SJSA1 (cell line): ENCODE results near the gene PVR. TPM values are rescaled to one million over a fixed set of nuclear protein-coding genes. Genes with fewer than 3 reads are reported as not detected.
A peak's percentile ranks its signal among the peaks of the same experiment; 100 is the strongest.
"Not testable (repeated sequence)": the region's sequence is repeated elsewhere in the genome, so short reads cannot be mapped to it uniquely, and the experiment has no call there.

ENCODE experiments used
- DNase-seq, 2 experiments: peaks; one replicate each; pipeline ENCODE4 v3.0.0-alpha.2; 2015 to 2020; ENCODE audit warnings: low spot score in 2 of 2, low read depth in 1 of 2
- H3K27ac ChIP-seq: fragments of 250-450 bp; sonication (Bioruptor Pico); 2 replicates; pipeline ENCODE4 v1.5.1; 2020; ENCODE audit warnings: mild to moderate bottlenecking, moderate library complexity
- H3K27me3 ChIP-seq: fragments of 250-450 bp; sonication (Bioruptor Pico); replicated peaks from 2 replicates; pipeline ENCODE4 v1.5.1; 2020; ENCODE audit warnings: mild to moderate bottlenecking, moderate library complexity
- H3K36me3 ChIP-seq: fragments of 250-450 bp; sonication (Bioruptor Pico); 2 replicates; pipeline ENCODE4 v1.5.1; 2020; ENCODE audit warnings: mild to moderate bottlenecking
- H3K4me1 ChIP-seq: fragments of 250-450 bp; sonication (Bioruptor Pico); replicated peaks from 2 replicates; pipeline ENCODE4 v1.6.1; 2021; ENCODE audit warnings: mild to moderate bottlenecking
- H3K4me3 ChIP-seq: fragments of 250-450 bp; sonication (Bioruptor Pico); 2 replicates; pipeline ENCODE4 v1.5.1; 2020; ENCODE audit warnings: mild to moderate bottlenecking
- H3K9me3 ChIP-seq: fragments of 250-450 bp; sonication (Bioruptor Pico); replicated peaks from 2 replicates; pipeline ENCODE4 v1.5.1; 2020; ENCODE audit warnings: mild to moderate bottlenecking
- total RNA-seq: library from RNA; depleted of rRNA; stranded (reverse); fragments of >200 nt; shearing (Covaris generic); gene quantifications from 2 replicates; pipeline ENCODE4 v1.2.3, GENCODE V29; 2014

PVR gene
- total RNA-seq, 1 experiment from 2014 or later: 182 TPM

DNA sequence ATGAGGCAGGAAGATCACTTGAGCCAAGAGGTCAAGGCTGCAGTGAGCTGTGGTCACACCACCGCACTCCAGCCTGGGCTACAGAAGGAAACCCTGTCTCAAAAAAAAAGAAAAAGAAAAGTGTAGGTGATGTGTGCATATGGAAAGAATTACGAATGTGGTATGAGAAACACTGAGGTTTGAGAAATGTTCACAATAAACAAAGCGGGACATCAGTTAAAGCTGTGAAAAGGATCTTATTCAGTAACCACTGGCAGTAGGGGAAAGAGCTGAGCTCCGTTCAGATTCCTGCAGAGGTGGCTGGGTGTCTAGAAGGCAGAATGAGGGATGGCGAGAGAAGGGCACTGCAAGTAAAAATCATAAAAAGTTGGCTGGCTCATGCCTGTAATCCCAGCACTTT is 34.5 kb upstream of the PVR start:
- Histone ChIP-seq H3K27ac (no peak overlapping the region), H3K9me3 (0 out of 2 replicates have a peak, but pooled peaks cover 2% of the 10 kb centered on the region), H3K36me3 (no peaks in the 10 kb centered on the region), H3K4me1 (peaks cover 45% of the 10 kb centered on the region), H3K27me3 (no peaks in the 10 kb centered on the region), H3K4me3 (no peak overlapping the region)
- DNase-seq: peak in 1 of 2 experiments; percentile 60

DNA sequence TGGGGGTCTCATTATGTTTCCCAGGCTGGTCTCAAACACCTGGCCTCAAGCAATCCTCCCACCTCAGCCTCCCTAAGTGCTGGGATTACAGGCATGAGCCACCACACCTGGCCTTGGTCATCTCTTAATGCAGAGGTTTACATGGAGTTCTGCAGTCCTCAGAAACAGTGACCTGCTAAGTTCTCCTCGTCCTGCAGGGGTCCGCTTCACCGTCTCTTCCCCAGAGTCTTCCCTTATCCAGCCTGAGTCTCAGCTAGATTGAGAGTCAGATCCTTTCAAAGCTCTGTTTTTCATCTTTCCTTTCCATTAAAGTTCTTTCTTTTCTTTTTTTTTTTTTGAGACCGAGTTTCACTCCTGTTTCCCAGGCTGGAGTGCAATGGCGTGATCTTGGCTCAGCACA is 33.2 kb upstream of the PVR start:
- H3K4me1 ChIP-seq: peaks cover 45% of the 10 kb centered on the region
- H3K27me3 ChIP-seq, H3K9me3 ChIP-seq, H3K27ac ChIP-seq, H3K36me3 ChIP-seq, H3K4me3 ChIP-seq: not testable (repeated sequence)
- DNase-seq: peak in 1 of 2 experiments; percentile 39

- no peak for DNase-seq
- no peak overlapping the region for H3K27ac ChIP-seq
- no peaks in the 10 kb centered on the region for H3K36me3 ChIP-seq
- no peaks in the 10 kb centered on the region for H3K9me3 ChIP-seq
- H3K4me1 ChIP-seq: peaks cover 36% of the 10 kb centered on the region
- H3K27me3 ChIP-seq: no peaks in the 10 kb centered on the region
- H3K4me3 ChIP-seq: no peak overlapping the region
Observed at GRCh38 chr19:44611812-44612295, 31.9 kb upstream of the PVR start.

DNA sequence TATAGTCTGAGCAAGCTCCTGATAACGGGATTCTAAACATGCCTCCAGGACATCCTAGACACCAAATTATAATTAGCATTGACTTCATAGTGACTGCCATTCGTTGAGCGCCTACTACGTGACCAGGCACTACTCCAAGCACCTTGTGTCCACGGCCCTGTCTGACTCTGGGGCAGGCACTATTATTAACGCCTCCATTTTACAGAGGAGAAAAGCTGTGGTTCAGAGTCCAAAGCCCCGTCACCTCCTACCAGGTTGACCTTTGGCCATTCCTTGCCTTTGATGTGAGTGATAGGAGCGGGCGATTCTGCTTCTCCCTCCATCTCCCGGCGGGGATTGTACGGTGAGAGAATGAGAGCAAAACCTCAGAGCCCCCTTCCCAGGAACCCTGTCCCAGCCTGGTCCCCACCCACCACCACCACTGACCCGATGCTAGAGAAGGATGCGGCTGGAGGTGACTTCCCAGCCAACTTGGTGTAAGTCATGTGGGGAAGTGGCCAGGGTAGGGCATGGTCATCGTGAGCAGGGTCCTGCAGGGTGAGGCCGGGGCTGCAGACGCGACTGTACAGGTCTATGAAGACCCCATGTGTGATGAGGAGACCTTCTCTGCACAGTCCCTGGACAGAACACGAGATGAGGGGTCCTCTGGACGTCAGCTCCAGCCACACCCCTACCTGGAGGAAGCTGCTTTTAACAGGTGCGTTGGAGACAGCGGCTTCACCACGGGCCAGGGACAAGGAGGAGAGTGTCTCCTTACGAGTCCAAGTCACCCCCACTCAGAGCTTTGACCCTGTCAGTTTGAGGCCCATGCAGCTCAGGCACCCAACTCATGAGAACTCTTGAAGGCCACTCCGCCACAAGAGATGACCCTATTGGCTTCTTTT is 30.2 kb upstream of the PVR start, which contains the start of gene IGSF23:
TSS of gene IGSF23 (plus strand) at position 269 of the 884 bp plus-strand sequence. CDS start at position 352, 83 bp downstream.
- H3K27me3 ChIP-seq: no peaks in the 10 kb centered on the region
- no peak within 1 kb of the TSS for H3K4me3 ChIP-seq
- no peaks in the 10 kb centered on the region for H3K36me3 ChIP-seq
- H3K9me3 ChIP-seq: no peaks in the 10 kb centered on the region
- DNase-seq: no peak
- peaks cover 19% of the 10 kb centered on the region for H3K4me1 ChIP-seq
- no peak within 1 kb of the TSS for H3K27ac ChIP-seq

- H3K27ac ChIP-seq: no peak overlapping the region
- H3K36me3 ChIP-seq: no peaks in the 10 kb centered on the region
- no peak for DNase-seq
Observed at GRCh38 chr19:44614313-44614712, 29.4 kb upstream of the PVR start.

GRCh38 chr19:44615863-44616247 is 27.9 kb upstream of the PVR start:
- DNase-seq: no peak
- Histone ChIP-seq H3K4me1 (peaks cover 5% of the 10 kb centered on the region; the same call in 1 of the 2 replicates), H3K27me3 (no peaks in the 10 kb centered on the region), H3K4me3 (no peak overlapping the region), H3K36me3 (no peaks in the 10 kb centered on the region), H3K9me3 (no peaks in the 10 kb centered on the region), H3K27ac (no peak overlapping the region)

More at GRCh38 chr19:44614313-44614712, 29.4 kb upstream of the PVR start:
- Histone ChIP-seq H3K4me3 (no peak overlapping the region), H3K4me1 (peaks cover 12% of the 10 kb centered on the region), H3K27me3 (no peaks in the 10 kb centered on the region), H3K9me3 (no peaks in the 10 kb centered on the region)

GRCh38 chr19:44617110-44617880 is 26.4 kb upstream of the PVR start:
- H3K4me3 ChIP-seq: no peak overlapping the region
- H3K27ac ChIP-seq: no peak overlapping the region

GRCh38 chr19:44618640-44619357 is 24.9 kb upstream of the PVR start:
- Histone ChIP-seq H3K27ac (no peak overlapping the region), H3K27me3 (no peaks in the 10 kb centered on the region), H3K4me3 (no peak overlapping the region), H3K36me3 (no peaks in the 10 kb centered on the region), H3K4me1 (peaks cover 11% of the 10 kb centered on the region), H3K9me3 (no peaks in the 10 kb centered on the region)
- DNase-seq: no peak

More at GRCh38 chr19:44617110-44617880, 26.4 kb upstream of the PVR start:
- Histone ChIP-seq H3K9me3 (no peaks in the 10 kb centered on the region), H3K36me3 (no peaks in the 10 kb centered on the region), H3K4me1 (peaks cover 5% of the 10 kb centered on the region; the same call in 1 of the 2 replicates), H3K27me3 (no peaks in the 10 kb centered on the region)
- DNase-seq: no peak

DNA sequence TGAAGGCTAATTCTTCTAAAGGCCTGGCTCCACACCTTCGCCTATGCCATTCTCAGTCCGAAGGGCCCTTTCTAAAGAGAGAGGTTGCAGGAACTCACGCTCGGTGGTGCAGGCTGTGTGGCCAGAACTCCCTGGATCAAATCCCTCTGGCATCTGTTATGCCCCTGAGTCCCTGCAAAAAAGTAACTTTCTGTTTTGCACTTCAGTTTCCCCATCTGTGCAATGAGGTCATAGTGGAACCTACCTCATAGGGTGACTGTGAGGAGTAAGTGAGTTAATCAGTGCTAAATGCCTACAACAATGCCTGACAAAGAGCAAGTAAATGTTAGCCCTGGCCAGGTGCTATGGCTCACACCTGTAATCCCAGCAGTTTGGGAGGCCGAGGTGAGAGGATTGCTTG is 23.0 kb upstream of the PVR start:
- DNase-seq: no peak
- H3K4me3 ChIP-seq: no peak overlapping the region
- H3K27ac ChIP-seq: no peak overlapping the region
- H3K36me3 ChIP-seq: peaks cover 7% of the 10 kb centered on the region
- H3K9me3 ChIP-seq: no peaks in the 10 kb centered on the region
- peaks cover 15% of the 10 kb centered on the region for H3K4me1 ChIP-seq
- no peaks in the 10 kb centered on the region for H3K27me3 ChIP-seq

DNA sequence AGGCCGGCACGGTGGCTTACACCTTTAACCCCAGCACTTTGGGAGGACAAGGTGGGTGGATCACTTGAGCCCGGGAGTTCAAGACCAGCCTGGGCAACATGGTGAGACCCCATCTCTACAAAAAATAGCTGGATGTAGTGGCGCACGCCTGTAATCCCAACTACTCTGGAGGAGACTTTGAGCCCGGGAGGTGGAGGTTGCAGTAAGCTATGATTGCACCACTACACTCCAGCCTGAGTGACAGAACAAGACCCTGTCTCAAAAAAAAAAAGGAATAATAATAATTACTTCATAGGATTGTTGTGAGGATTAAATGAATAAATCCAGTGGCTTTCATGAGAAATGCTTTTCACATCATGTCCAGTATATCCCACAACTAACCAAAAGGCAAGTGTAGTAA is 22.3 kb upstream of the PVR start:
- DNase-seq: no peak
- Histone ChIP-seq H3K36me3 (peaks cover 7% of the 10 kb centered on the region), H3K27ac (no peak overlapping the region), H3K27me3 (no peaks in the 10 kb centered on the region), H3K9me3 (peaks cover under 1% of the 10 kb centered on the region; the same call in 1 of the 2 replicates), H3K4me3 (no peak overlapping the region), H3K4me1 (peaks cover 20% of the 10 kb centered on the region)

GRCh38 chr19:44623080-44623479 is 20.6 kb upstream of the PVR start:
- DNase-seq: no peak
- Histone ChIP-seq H3K27me3 (no peaks in the 10 kb centered on the region), H3K4me1 (peaks cover 32% of the 10 kb centered on the region), H3K27ac (no peak overlapping the region), H3K9me3 (peaks cover 3% of the 10 kb centered on the region), H3K36me3 (peaks cover 12% of the 10 kb centered on the region), H3K4me3 (no peak overlapping the region)

DNA sequence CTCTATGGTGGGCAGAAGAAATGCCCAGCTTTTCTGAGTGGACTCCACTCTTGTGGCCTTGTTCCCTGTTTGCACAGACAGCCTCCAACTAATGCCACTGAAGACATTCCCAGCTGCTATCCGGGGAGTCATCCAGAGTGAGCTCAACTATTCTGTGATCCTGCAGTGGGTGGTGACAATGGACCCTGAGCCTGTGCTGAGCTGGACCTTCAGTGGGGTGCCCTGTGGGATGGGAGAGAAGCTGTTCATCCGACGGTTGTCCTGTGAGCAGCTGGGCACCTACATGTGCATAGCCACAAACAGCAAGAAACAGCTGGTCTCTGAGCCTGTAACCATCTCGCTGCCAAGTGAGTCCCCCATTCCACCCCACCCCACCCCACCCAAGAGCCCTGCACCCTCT is 20.1 kb upstream of the PVR start:
- peaks cover 3% of the 10 kb centered on the region for H3K9me3 ChIP-seq
- no peak overlapping the region for H3K27ac ChIP-seq
- H3K4me1 ChIP-seq: peaks cover 32% of the 10 kb centered on the region
- DNase-seq: no peak
- no peak overlapping the region for H3K4me3 ChIP-seq
- H3K27me3 ChIP-seq: no peaks in the 10 kb centered on the region
- peaks cover 15% of the 10 kb centered on the region for H3K36me3 ChIP-seq

DNA sequence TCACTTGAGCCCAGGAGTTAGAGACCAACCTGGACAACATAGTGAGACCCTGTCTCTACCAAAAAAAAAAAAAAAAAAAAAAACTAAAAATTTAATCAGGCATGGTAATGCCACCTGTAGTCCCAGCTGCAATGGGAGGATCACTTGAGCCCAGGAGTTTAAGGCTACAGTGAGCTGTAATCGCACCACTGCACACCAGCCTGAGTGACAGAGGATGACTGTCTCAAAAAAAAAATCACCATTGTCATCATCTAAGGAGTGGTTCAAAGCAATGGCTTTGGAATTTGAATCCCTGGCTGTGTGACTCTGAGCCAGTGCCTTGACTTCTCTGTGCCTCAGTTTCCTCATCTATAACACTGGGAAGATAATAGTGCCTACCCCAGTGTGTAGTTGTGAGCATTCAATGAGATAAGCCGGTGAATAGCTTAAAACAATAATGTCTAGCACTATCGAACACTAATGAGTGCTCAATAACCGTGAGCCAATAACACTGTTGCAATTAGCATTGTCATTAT is 18.8 kb upstream of the PVR start:
- Histone ChIP-seq H3K27ac (peak overlapping the region; percentile 72), H3K9me3 (peaks cover 3% of the 10 kb centered on the region), H3K27me3 (no peaks in the 10 kb centered on the region), H3K36me3 (peaks cover 19% of the 10 kb centered on the region), H3K4me1 (peaks cover 32% of the 10 kb centered on the region), H3K4me3 (no peak overlapping the region)
- DNase-seq: no peak
